GM18951 (cell line): ENCODE results near the gene COMMD1.
"Not testable (repeated sequence)": the region's sequence is repeated elsewhere in the genome, so short reads cannot be mapped to it uniquely, and the experiment has no call there.

Experiments
- POLR2A ChIP-seq: IDR thresholded peaks from 4 replicates; pipeline ENCODE4 v1.6.1; 2011; ENCODE audit warnings: mild to moderate bottlenecking; ENCODE audit not compliant: insufficient read length, insufficient read depth; ENCODE audit errors: extremely low read depth
- in situ Hi-C: fragments of 300-500 bp; cut with MboI; formaldehyde crosslinking; loops from one replicate; pipeline ENCODE4 v1.12.0; 2022; ENCODE audit warnings: low sequenced_read_pairs, mixed read lengths, inconsistent platforms; ENCODE audit not compliant: unreplicated experiment

Gene COMMD1

DNA sequence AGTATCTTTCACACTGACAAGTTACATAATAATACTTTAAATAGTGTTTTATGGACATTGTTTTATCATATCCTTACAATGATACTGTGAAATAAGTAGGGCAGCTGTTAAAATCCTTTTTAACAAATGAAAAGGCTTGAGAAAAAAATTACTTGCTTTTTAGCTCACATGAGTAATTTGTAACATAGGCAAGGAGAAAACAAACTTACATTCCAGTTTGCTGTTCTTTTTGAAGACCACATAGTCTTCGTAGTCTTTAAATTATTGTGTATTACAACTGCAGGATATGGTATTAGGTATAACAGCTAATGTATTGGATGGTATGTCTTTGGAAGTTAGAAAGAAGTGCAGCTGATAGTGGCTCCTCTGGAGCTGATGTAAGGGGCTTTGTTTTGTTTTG, 130.8 kb downstream of the COMMD1 start:
- in situ Hi-C loops = no loop called here
- no peak for TF ChIP-seq POLR2A

DNA sequence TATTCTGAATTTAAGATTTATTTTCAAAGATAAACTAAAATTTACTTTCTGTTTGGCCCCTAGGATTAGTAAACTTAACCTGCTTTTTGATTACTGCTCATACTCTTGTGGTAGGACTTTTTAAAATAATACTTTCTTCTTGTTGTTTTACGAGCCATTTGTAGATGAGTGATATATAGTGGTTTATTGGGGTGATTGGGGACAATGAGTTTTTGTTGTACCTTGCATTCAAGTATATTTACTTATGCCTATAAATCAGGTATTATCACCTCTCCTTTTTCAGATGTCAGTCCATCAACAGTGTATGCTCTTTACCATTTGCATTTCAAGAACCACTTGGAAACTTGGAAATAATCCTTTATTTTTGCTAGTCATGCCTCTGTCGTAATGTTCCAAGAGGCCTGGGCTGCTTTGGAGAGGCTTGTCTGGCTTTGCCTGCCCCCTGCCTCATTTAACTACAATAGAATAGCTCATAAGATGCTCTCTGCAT, 131.3 kb downstream of the COMMD1 start:
- TF ChIP-seq POLR2A = no peak
- in situ Hi-C loops = no loop called here

DNA sequence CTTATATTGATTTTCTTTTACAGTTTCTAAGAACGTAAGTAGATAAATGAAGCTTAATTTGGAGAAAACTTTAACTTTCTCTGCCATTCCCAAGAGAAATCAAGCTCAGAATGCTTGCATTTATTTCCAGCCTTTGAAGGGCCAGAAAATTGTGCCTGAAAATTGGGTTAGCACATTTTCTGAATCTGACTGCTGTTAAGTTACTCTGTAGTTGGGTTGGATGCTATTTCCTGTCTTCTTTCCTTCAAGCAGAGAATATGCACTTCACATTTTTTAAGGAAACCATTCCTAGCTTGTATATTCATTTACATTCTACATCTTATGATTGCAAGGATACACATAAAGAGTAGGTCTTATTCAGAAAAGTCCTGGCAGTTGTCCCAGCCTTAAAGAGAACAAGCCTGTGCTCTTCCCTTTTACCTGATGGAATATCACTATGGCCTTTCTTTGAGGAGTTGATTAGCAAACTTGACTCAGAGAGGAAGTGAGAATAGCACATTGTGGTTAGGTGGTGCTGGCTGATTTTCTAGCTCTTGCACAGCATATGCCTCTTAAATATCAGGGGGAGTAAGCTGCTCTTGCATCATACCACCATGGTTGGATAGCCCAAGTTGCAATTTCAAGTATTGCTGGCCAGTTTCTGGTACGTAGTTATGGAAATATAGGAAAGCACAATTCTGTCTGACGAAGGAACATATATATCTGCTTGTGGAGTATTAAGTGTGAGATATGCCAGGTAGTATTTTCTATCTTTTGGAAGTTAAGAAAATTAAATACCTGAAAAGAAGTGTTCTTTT, 133.7 kb downstream of the COMMD1 start:
- in situ Hi-C loops = no loop called here
- TF ChIP-seq POLR2A = no peak

DNA sequence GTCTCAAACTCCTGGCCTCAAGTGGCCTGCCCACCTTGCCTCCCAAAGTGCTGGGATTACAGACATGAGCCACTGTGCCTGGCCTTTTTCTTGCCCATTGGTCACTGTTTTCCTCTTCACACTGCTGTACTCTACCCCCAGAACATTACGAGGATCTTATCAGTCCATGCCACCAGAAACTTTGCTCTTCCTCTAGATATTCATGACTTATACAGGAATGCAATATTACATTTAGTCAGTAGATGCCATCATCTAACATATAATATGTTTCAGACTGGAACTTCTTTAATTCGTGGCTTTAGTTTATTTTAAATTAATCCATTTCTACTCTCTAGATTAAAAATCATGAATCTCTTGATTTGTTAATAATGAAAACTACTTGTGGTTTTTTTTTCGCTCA, 135.5 kb downstream of the COMMD1 start:
- in situ Hi-C loops = no loop called here
- TF ChIP-seq POLR2A = no peak

DNA sequence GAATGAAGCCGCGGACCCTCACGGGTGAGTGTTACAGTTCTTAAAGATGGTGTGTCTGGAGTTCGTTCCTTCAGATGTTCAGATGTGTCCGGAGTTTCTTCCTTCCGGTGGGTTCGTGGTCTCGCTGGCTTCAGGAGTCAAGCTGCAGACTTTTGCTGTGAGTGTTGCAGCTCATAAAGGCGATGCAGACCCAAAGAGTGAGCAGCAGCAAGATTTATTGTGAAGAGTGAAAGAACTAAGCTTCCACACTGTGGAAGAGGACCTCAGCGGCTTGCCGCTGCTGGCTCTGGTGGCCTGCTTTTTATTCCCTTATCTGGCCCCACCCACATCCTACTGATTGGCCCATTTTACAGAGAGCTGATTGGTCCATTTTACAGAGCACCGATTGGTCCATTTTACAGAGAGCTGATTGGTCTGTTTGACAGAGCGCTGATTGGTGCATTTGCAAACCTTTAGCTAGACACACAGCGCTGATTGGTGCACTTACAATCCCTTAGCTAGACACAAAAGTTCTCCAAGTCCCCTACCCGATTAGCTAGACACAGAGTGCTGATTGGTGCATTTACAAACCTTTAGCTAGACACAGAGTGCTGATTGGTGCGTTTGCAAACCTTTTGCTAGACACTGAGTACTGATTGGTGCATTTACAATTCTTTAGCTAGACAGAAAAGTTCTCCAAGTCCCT, 136.4 kb downstream of the COMMD1 start:
- in situ Hi-C loops = not testable (repeated sequence)

DNA sequence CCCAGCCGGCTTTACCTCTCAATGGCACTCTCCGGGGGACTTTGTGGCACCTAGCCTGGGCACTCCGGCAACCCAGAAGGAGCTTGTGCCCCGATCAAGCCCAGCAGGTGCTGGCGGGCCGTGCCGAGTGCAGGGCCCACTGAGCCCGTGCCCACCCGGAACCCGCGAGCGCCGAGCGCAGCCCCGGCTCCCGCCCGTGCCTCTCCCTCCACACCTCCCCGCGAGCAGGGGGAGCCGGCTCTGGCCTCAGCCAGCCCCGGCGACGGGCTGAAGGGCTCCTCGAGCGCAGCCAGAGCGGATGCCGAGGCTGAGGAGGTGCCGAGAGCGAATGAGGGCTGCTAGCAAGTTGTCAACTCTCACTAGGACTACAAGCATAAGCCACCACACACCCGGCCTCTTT, 136.9 kb downstream of the COMMD1 start:
- no peak for TF ChIP-seq POLR2A
- in situ Hi-C loops = no loop called here

DNA sequence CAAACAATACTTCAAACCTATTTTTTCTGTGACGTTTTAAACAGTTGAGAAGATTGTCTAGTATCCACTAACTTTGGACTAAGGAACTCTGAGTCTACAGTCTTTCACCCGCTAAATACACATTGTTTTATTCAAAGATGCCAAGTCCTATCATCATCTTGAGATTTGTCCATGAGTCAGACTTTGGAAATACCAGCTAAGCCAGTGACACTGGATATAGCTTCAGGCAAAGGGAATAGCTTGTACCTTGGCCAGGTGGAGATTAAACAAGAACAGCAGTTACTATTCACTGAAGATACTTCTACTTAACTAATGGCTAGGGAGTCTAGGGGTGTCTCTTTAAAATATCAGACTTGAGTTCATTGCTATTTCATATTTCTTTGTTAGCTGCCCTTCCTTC, 137.5 kb downstream of the COMMD1 start:
- no peak for TF ChIP-seq POLR2A
- in situ Hi-C loops = no loop called here

DNA sequence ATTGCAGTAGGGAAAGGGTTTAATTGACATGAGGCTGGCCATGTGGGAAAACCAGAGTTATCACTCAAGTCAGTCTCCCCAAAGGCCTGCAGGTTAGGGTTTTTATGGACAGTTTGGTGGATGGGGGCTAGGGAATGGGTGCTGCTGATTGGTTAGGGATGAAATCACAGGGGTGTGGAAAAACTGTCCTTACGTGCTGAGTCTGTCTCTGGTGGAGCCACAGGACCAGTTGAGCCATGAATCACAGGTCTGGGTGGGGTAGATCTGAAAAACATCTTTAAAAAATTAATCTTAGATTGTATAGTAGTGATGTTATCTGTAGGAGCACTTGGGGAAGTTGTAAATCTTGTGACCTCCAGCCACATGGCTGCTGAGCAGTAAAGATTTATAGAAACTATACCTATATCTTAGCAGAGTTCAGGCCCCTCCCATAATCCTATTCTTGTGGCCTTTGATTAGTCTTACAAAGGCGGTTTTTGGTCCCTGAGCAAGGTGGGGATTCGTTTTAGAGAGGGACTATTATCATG, 139.6 kb downstream of the COMMD1 start:
- no peak for TF ChIP-seq POLR2A
- in situ Hi-C loops = no loop called here

DNA sequence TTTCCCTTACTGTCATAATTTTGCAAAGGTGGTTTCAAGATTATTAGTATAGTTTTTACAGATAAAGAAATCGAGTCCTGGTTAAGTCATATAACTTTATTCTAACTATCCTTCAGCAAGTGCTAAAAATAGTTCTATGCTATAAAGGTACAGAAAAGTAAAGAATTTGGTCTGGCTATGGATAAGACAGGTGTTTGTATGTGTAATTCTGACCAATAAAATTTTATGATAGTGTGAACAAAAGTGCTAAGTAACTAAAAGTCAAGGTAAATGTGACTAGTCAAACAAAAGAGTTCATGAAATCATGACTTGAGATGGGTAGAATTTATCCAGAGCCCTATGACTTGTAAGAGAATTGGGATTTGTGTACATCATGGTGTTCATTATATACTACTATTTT, 140.7 kb downstream of the COMMD1 start:
- no peak for TF ChIP-seq POLR2A
- in situ Hi-C loops = no loop called here

DNA sequence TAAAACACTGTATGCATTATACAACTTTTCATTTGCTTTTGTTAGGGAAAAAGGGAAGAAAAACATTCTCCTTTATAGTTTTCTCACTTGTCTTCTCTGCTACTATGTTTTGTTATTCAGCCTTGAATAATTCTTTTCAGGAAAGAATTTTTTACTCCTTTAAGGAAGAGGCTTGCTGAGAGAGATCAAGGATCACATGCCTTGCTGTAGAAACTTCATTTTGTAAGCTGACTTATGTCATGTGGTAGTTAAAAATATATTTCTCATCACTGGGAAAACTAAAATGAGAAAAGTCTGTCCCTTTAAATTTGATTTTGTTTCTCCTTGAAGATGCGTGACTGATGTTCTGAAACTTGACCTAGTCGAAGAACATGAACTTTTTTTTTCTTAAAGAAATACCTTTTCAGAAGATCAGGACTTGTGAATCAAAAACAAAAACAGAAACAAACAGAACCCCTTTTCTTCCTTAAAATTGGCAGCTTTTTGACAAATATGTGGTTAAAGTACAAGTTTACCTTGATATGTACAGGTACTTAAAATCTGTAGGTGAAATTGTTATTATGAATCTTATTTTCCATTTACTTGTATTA, 145.1 kb downstream of the COMMD1 start:
- in situ Hi-C loops = no loop called here
- TF ChIP-seq POLR2A = no peak

DNA sequence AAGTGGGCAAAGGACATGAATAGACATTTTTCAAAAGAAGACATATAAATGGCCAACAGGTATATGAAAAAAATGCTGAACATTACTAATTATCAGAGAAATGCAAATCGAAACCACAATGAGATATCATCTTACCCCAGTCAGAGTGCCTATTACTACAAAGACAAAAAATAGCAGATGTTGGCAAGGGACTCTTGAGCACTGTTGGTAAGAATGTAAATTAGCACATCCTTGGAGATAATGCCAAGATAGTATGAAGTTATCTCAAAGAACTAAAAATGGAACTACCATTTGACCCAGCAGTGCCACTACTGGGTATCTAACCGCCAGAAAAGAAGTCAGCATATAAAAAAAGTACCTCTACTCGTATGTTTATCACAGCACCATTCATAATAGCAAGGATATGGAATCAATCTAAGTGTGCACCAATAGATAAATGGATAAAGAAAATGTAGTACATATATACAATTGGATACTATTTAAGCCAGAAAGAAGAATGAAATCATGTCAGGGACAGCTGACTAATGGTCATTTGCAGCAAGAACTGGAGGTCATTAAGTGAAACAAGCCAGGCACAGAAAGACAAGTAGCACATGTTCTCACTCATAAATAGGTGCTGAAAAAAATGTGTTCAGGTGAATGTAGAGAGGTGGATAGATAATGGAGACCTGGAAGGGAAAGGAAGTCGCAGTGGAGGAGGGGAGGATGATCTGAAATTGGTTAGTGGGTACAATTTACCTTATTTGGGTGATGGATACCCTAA, 148.7 kb downstream of the COMMD1 start:
- in situ Hi-C loops = no loop called here
- no peak for TF ChIP-seq POLR2A

DNA sequence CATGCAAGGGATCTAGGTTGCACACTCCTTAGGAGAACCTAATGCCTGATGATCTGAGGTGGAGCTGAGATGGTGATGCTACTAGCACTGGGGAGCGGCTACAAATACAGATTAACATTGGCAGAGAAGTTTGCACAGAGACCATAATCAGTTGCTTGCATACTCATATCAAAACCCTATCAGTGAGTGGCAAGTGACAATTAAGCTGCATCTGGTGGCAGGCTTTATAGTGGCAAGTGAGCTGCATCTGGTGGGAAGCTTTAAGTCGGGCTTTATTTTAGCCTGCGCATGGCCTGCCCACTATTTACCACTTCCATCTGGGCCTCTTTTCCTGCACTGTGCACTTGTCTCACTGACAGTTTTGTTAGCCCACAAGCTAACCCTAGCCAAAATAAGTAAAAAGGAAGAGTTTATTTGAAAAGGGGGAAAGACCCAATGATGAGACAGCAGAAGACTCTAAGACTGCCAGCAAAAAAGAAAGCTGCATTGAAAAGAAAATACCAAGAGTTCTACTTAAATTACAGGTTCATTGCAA, 149.5 kb downstream of the COMMD1 start:
- in situ Hi-C loops = no loop called here
- no peak for TF ChIP-seq POLR2A

DNA sequence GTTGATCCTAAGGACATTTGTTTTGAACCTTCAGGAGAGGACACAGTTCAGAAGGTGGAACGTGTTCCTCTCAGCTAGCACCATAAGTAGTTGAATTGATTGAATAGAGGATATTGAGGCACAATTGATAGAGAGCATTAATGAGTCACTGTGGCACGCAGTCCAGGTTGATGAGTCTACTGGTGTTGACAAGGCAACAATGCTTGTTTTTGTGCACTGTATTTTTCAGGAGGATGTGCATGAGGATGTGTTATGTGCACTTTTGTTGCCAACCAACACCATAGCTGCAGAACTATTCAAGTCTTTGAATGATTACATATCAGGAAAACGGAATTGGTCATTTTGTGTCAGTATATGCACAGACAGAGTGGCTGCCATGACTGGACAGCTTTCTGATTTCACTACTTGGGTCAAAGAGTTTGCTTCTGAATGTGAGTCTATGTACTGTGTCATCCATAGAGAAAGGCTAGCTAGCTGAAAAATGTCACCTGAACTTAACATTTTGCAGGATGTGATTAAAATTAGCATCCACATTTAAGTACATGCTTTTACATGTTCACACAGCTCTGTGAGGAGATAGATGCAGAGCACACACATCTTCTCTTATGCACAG, 150.4 kb downstream of the COMMD1 start:
- TF ChIP-seq POLR2A = no peak
- in situ Hi-C loops = no loop called here

DNA sequence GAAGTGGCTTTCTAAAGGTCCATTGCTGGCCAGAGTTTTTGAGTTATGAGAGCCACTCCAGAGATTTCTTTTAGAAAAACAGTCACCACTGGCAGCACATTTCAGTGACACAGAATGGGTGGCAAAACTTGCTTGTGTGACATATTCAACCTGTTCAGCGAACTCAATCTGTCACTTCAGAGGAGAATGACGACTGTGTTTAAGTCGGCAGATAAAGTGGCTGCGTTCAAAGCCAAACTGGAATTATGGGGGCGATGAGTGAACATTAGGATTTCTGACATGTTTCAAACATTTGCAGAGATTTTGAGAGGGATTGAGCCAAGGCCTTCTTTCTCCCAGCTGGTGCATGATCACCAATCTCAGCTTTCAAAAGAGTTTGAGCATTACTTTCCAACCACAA, 150.9 kb downstream of the COMMD1 start:
- in situ Hi-C loops = no loop called here
- TF ChIP-seq POLR2A = no peak
